ENCODE data around the gene CPNE6.

CPNE6 gene

DNA sequence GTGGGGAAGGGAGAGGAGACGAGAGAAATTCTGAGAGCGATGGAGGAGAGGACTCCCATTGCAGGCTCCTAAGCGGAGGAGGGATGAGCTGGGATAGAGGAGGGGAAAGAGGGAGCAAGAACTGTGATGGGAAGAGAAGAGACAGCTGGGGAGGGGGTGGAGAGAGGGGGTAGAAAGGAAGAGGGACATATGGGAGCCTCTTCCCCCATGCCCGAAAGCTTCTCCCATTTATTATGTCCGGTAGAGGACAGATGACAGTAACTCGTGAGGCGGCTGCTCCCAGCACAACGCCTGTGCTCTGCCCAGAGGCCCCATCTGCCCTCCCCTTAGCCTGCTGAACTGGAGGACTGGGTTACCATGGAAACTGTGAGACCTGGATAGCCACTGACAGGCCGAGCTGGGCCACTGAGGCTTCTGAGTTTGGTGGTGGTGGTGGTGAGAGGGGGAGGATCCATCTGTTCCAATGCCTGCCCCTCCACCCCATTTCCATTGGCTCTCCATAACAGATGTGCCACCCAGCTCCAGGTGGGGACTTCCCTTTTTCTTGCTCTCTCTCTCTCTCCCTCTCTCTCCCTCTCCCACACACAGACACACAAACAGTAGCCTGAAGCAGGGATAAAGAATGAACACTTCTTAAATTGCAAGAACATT is 8.3 kb downstream of the CPNE6 start:
- no peaks in the 10 kb centered on the region for H3K9me2 ChIP-seq (replicated peaks; ENCODE audit: insufficient read depth, low read length)
- no peak overlapping the region for H3K4me2 ChIP-seq (ENCODE audit: low read depth, low read length, poor library complexity, severe bottlenecking)
- H3K9ac ChIP-seq (ENCODE audit: low read length), result no peak overlapping the region
- H3K27me3 ChIP-seq (ENCODE audit: low read length), result no peaks in the 10 kb centered on the region
- H2AFZ ChIP-seq (ENCODE audit: low read depth, low read length, severe bottlenecking), result no peak overlapping the region
- TF ChIP-seq, protein P1, sequence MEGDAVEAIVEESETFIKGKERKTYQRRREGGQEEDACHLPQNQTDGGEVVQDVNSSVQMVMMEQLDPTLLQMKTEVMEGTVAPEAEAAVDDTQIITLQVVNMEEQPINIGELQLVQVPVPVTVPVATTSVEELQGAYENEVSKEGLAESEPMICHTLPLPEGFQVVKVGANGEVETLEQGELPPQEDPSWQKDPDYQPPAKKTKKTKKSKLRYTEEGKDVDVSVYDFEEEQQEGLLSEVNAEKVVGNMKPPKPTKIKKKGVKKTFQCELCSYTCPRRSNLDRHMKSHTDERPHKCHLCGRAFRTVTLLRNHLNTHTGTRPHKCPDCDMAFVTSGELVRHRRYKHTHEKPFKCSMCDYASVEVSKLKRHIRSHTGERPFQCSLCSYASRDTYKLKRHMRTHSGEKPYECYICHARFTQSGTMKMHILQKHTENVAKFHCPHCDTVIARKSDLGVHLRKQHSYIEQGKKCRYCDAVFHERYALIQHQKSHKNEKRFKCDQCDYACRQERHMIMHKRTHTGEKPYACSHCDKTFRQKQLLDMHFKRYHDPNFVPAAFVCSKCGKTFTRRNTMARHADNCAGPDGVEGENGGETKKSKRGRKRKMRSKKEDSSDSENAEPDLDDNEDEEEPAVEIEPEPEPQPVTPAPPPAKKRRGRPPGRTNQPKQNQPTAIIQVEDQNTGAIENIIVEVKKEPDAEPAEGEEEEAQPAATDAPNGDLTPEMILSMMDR (IDR thresholded peaks at IDR 0.05; ENCODE audit: insufficient read depth, low read length, poor library complexity, severe bottlenecking), result no peak
- TF ChIP-seq EZH2phosphoT487 (conservative IDR thresholded peaks at IDR 0.05; ENCODE audit: low read length), result no peak
- no peaks in the 10 kb centered on the region for H3K79me2 ChIP-seq (ENCODE audit: insufficient read depth, low read length)
- 0 out of 2 replicates have a peak, but pooled peaks cover 3% of the 10 kb centered on the region for H3F3A ChIP-seq (ENCODE audit: insufficient read depth)
- no peak overlapping the region for H3K27ac ChIP-seq (ENCODE audit: low read depth, low read length)
- H3K4me3 ChIP-seq (ENCODE audit: insufficient read depth, low read length, poor library complexity, severe bottlenecking), result no peak overlapping the region
- H4K20me1 ChIP-seq (ENCODE audit: low read depth, low read length), result no peaks in the 10 kb centered on the region
- no peaks in the 10 kb centered on the region for H3K9me3 ChIP-seq (ENCODE audit: insufficient read depth, low read length)
- no peaks in the 10 kb centered on the region for H3K36me3 ChIP-seq (ENCODE audit: low read length)

DNA sequence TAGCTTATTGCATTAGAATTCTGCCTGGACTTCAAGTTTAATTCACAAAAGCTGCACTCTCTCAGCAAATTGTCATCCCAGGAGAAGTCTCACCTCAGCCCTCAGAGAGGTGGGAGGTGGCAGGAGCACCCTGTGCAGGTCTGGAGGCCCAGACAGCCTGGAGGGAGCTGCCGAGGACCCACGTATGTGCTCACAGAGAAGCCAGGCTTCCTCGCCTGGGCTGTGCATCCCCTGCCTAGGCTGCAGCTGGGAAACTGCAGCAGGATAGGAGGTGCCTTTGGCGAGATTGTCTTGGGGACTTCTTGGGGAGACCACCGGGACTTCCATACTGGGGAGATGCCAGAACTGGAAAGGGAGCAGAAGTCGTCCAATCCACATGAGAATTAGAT is 8.8 kb downstream of the CPNE6 start:
- no peaks in the 10 kb centered on the region for H3K27me3 ChIP-seq (ENCODE audit: low read length)
- H3K4me2 ChIP-seq (ENCODE audit: low read depth, low read length, poor library complexity, severe bottlenecking), result no peak overlapping the region
- H4K20me1 ChIP-seq (ENCODE audit: low read depth, low read length), result no peaks in the 10 kb centered on the region
- no peaks in the 10 kb centered on the region for H3K9me3 ChIP-seq (ENCODE audit: insufficient read depth, low read length)
- H3K79me2 ChIP-seq (ENCODE audit: insufficient read depth, low read length), result no peaks in the 10 kb centered on the region
- H3K9me2 ChIP-seq (replicated peaks; ENCODE audit: insufficient read depth, low read length), result no peaks in the 10 kb centered on the region
- H3F3A ChIP-seq (ENCODE audit: insufficient read depth), result 0 out of 2 replicates have a peak, but pooled peaks cover 3% of the 10 kb centered on the region
- no peak overlapping the region for H2AFZ ChIP-seq (ENCODE audit: low read depth, low read length, severe bottlenecking)
- H3K36me3 ChIP-seq (ENCODE audit: low read length), result no peaks in the 10 kb centered on the region
- peak overlapping the region; percentile 69; the same call in 1 of the 2 replicates for H3K9ac ChIP-seq (ENCODE audit: low read length)
- TF ChIP-seq EZH2phosphoT487 (conservative IDR thresholded peaks at IDR 0.05; ENCODE audit: low read length), result no peak
- TF ChIP-seq, protein P1 (IDR thresholded peaks at IDR 0.05; ENCODE audit: insufficient read depth, low read length, poor library complexity, severe bottlenecking), result no peak
- no peak overlapping the region for H3K27ac ChIP-seq (ENCODE audit: low read depth, low read length)
- H3K4me3 ChIP-seq (ENCODE audit: insufficient read depth, low read length, poor library complexity, severe bottlenecking), result no peak overlapping the region

DNA sequence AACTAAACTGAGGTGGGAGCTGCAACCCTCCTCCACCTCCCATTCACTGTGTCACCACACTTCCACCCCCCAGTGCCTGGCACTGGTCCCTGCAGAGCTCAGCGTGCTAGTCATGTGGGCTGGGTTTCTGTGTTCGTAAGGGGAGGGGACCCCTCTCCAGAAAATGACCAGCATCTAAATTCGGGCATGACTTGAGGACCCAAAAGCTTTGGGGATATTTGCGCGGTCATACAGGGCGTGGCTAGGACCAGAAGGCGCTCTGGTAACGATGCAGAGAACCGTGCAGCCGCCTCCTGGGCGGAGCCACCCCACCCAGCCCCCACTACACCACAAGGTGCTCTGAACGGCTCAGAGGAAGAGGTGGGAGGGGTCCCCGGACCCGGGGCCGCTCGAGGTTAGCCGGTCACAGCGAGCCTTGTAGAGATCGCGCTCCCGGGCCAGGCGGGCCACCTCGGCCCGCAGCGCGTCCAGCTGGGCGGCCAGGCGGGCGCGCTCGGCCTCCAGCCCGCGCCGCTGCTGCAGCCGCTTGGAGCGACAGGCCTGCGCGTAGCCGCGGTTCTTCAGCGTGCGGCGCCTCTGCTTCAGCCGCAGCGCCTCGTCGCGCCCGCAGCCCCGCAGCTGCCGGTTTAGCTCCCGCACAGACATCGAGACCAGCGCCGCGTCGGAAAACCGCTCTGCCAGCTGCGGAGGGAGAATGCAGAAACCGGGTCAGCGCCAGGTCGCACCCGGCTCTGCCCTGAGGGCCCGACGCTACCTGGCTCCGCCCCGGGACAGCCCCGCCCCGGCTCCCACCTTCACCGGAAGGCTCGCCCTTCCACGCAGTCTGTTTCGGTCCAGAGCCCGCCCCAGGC is 9.8 kb downstream of the CPNE6 start:
- peak overlapping the region; percentile 75 for H2AFZ ChIP-seq (ENCODE audit: low read depth, low read length, severe bottlenecking)
- 0 out of 2 replicates have a peak, but pooled peaks cover 3% of the 10 kb centered on the region for H3F3A ChIP-seq (ENCODE audit: insufficient read depth)
- no peaks in the 10 kb centered on the region for H3K9me3 ChIP-seq (ENCODE audit: insufficient read depth, low read length)
- no peaks in the 10 kb centered on the region for H4K20me1 ChIP-seq (ENCODE audit: low read depth, low read length)
- H3K4me3 ChIP-seq (ENCODE audit: insufficient read depth, low read length, poor library complexity, severe bottlenecking), result peak overlapping the region; percentile 57
- H3K36me3 ChIP-seq (ENCODE audit: low read length), result no peaks in the 10 kb centered on the region
- H3K9me2 ChIP-seq (replicated peaks; ENCODE audit: insufficient read depth, low read length), result no peaks in the 10 kb centered on the region
- H3K27ac ChIP-seq (ENCODE audit: low read depth, low read length), result no peak overlapping the region
- peak overlapping the region; percentile 69 for H3K9ac ChIP-seq (ENCODE audit: low read length)
- H3K27me3 ChIP-seq (ENCODE audit: low read length), result no peaks in the 10 kb centered on the region
- H3K4me2 ChIP-seq (ENCODE audit: low read depth, low read length, poor library complexity, severe bottlenecking), result peak overlapping the region; percentile 80
- H3K79me2 ChIP-seq (ENCODE audit: insufficient read depth, low read length), result no peaks in the 10 kb centered on the region
- TF ChIP-seq, protein P1 (IDR thresholded peaks at IDR 0.05; ENCODE audit: insufficient read depth, low read length, poor library complexity, severe bottlenecking), result no peak
